ENCODE results near the gene WDR62. TPM values are rescaled to one million over a fixed set of nuclear protein-coding genes. Genes with fewer than 3 reads are reported as not detected.

WDR62 gene
- total and polyA plus RNA-seq, 2 of the 8 experiments (the other 6 are each of a cell fraction or from before 2014, with no cell fraction given), result 28.2 to 39.5 TPM

- TF ChIP-seq JUND (IDR thresholded peaks at IDR 0.05; ENCODE audit: low read length) (no peak), ASH2L (IDR thresholded peaks at IDR 0.05; ENCODE audit: low read length) (no peak), EZH2 (IDR thresholded peaks at IDR 0.05; ENCODE audit: low read depth, low read length, severe bottlenecking) (no peak), POLR2A (IDR thresholded peaks at IDR 0.05; ENCODE audit: control extremely low read depth in 1 of 2, low read depth in 2 of 2, low read length in 2 of 2) (no peak), RFX5 (IDR thresholded peaks at IDR 0.05; ENCODE audit: borderline replicate concordance, low read depth, low read length) (no peak), CTCF (IDR thresholded peaks at IDR 0.05; ENCODE audit: control extremely low read depth in 1 of 3, insufficient read depth in 1 of 3, low read depth in 1 of 3, low read length in 3 of 3) (no peak)
- DNase-seq (ENCODE audit: low read depth in 1 of 2, low spot score in 2 of 2), result no peak
- H3K23me2 ChIP-seq (ENCODE audit: low read depth, low read length), result peaks cover 10% of the 10 kb centered on the region
- no peak overlapping the region for H2BK20ac ChIP-seq (ENCODE audit: low read length)
- no peak for FAIRE-seq
- H3K4me2 ChIP-seq (ENCODE audit: insufficient read depth in 1 of 2, low read depth in 2 of 2, low read length in 2 of 2), result peak overlapping the region; percentile 76 to 94
- 94% methylated on average over 31 of the region's 34 CpGs; no CpG with 5 or more reads in 1 of the 2 experiments for WGBS, 2 experiments (ENCODE audit: extremely low coverage in 1 of 2, insufficient coverage in 1 of 2, insufficient read length in 1 of 2, insufficient replicate concordance in 2 of 2, low coverage in 1 of 2, low lambda C conversion rate in 2 of 2, missing lambda C conversion rate in 1 of 2)
- no peak overlapping the region for H2BK5ac ChIP-seq (ENCODE audit: low read depth, low read length)
- H3K23ac ChIP-seq (ENCODE audit: insufficient read length), result no peak overlapping the region
- H3K36me3 ChIP-seq (ENCODE audit: control insufficient read depth in 2 of 4, insufficient read depth in 4 of 4, low read length in 3 of 4), result peaks cover 2 to 15% (median 8%) of the 10 kb centered on the region in 4 experiments; a peak in 5 of 8 replicates
- no peak overlapping the region for H3K56ac ChIP-seq (replicated peaks; ENCODE audit: insufficient read length, low read depth, low read length)
- peaks cover 11% of the 10 kb centered on the region for H3K79me1 ChIP-seq (ENCODE audit: low read depth, low read length)
- ChIA-PET POLR2A (ENCODE audit: partially characterized antibody) (interaction anchor here (2.9 kb wide), 1 partner anchor 10 kb away, joined by 18 read pairs; no protein-coding TSS in a partner anchor), CTCF (ENCODE audit: partially characterized antibody) (interaction anchor here (1.0 to 1.5 kb wide), 4 partner anchors 11 to 57 kb away, joined by 3 to 5 read pairs (median 4); no protein-coding TSS in a partner anchor)
- no peak overlapping the region for H2BK12ac ChIP-seq (ENCODE audit: low read depth, low read length)
- no peaks in the 10 kb centered on the region for H3K27me3 ChIP-seq (replicated peaks in 1 of 4; ENCODE audit: control insufficient read depth in 3 of 4, extremely low read depth in 1 of 4, insufficient read depth in 3 of 4, low read length in 3 of 4)
- H4K20me1 ChIP-seq (replicated peaks in 1 of 2; ENCODE audit: control insufficient read depth in 1 of 2, insufficient read depth in 2 of 2, low read length in 2 of 2), result peaks cover 3 to 6% of the 10 kb centered on the region in 2 experiments
- H3K9ac ChIP-seq (replicated peaks in 1 of 4; ENCODE audit: extremely low read depth in 1 of 4, low read depth in 3 of 4, low read length in 3 of 4), result 0 out of 7 replicates have a peak overlapping the region, but pooled peaks of 1 of the 4 experiments have one; percentile 4
- H2AK5ac ChIP-seq (ENCODE audit: low read depth, low read length), result no peak overlapping the region
- no peak overlapping the region for H3K27ac ChIP-seq (ENCODE audit: low read depth, low read length)
- H3K4me1 ChIP-seq (replicated peaks in 1 of 4; ENCODE audit: control insufficient read depth in 3 of 4, insufficient read depth in 4 of 4, low read length in 3 of 4), result peaks cover 8 to 23% (median 18%) of the 10 kb centered on the region in 4 experiments
- peaks cover 0 to 9% of the 10 kb centered on the region in 2 experiments; a peak in 1 of 4 replicates for H3K79me2 ChIP-seq (ENCODE audit: control insufficient read depth in 1 of 2, insufficient read depth in 2 of 2, low read length in 2 of 2)
- H2BK15ac ChIP-seq (ENCODE audit: low read length), result no peak overlapping the region
- H3K14ac ChIP-seq (ENCODE audit: insufficient read length), result no peak overlapping the region
- H3K9me3 ChIP-seq (ENCODE audit: insufficient read depth in 2 of 2, low read depth in 1 of 2, low read length in 1 of 2), result no peaks in the 10 kb centered on the region
- H4K5ac ChIP-seq (ENCODE audit: insufficient read length, low read depth, low read length), result no peak overlapping the region
- H4K8ac ChIP-seq (ENCODE audit: extremely low read depth, insufficient read depth, low read length), result no peak overlapping the region
- H3K4ac ChIP-seq (replicated peaks; ENCODE audit: insufficient read length, low read depth, low read length), result no peak overlapping the region
- peak overlapping the region; percentile 41 for H4K91ac ChIP-seq (replicated peaks; ENCODE audit: insufficient read length, low read length)
- no peak overlapping the region for H3K18ac ChIP-seq (ENCODE audit: extremely low read depth, low read length)
- H3K4me3 ChIP-seq (ENCODE audit: extremely low read depth in 1 of 4, insufficient read depth in 2 of 4, low read depth in 3 of 4, low read length in 4 of 4), result peak overlapping the region; percentile 73 to 96 (median 82); a peak in 5 of 8 replicates
- H2AFZ ChIP-seq (ENCODE audit: low read length), result no peak overlapping the region
- no peak overlapping the region for H2BK120ac ChIP-seq (replicated peaks; ENCODE audit: low read depth, low read length)
Measured at GRCh38 chr19:36113425-36113824, 58.7 kb downstream of the WDR62 start.
